IMR-90 (cell line): ENCODE data around the gene FOXN3.

ENCODE experiments used
- POLR2A ChIP-seq: IDR thresholded peaks from 2 replicates; pipeline ENCODE4 v1.6.1; 2012; ENCODE audit warnings: mild to moderate bottlenecking, low read depth, low read length
- RAD21 ChIP-seq: IDR thresholded peaks from 2 replicates; pipeline ENCODE4 v1.6.1; 2012; ENCODE audit warnings: low read length, improper control_type of control experiment
- RFX5 ChIP-seq: IDR thresholded peaks from 2 replicates; pipeline ENCODE4 v1.8.0; 2012; ENCODE audit warnings: low read depth, mild to moderate bottlenecking, low read length, moderate library complexity
- SMC3 ChIP-seq: fragments of 150-350 bp; IDR thresholded peaks from 2 replicates; pipeline ENCODE4 v1.6.1; 2016; ENCODE audit warnings: low read depth, mild to moderate bottlenecking, antibody characterized with exemption, low read length, moderate library complexity
- TF ChIP-seq, protein P1 (sequence below): conservative IDR thresholded peaks from 2 replicates; pipeline ENCODE4 v1.5.1; 2012; ENCODE audit warnings: mild to moderate bottlenecking, low read depth, low read length, improper control_type of control experiment
- TF ChIP-seq, protein P2 (sequence below): fragments of 150-350 bp; IDR thresholded peaks from 2 replicates; pipeline ENCODE4 v1.6.1; 2017; ENCODE audit warnings: mild to moderate bottlenecking, antibody characterized with exemption, low read length, low read depth

DNA sequence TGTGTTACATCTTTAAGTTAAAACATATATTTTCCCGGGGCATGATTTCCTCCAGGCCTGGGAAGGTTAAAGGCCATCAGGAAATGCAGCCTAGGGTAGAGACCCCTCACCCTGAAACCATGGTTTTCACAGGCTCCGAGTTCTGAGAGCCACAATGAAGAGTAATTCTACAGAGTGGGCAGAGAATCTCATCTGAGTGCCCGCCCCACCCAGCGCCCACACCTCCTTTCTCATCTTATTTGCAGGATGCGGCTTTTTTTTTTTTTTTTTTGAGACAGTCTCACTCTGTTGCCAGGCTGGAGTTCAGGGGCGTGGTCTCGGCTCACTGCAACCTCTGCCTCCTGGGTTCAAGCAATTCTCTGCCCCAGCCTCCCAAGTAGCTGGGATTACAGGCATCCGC, 170.7 kb downstream of the FOXN3 start:
- TF ChIP-seq, protein P1, sequence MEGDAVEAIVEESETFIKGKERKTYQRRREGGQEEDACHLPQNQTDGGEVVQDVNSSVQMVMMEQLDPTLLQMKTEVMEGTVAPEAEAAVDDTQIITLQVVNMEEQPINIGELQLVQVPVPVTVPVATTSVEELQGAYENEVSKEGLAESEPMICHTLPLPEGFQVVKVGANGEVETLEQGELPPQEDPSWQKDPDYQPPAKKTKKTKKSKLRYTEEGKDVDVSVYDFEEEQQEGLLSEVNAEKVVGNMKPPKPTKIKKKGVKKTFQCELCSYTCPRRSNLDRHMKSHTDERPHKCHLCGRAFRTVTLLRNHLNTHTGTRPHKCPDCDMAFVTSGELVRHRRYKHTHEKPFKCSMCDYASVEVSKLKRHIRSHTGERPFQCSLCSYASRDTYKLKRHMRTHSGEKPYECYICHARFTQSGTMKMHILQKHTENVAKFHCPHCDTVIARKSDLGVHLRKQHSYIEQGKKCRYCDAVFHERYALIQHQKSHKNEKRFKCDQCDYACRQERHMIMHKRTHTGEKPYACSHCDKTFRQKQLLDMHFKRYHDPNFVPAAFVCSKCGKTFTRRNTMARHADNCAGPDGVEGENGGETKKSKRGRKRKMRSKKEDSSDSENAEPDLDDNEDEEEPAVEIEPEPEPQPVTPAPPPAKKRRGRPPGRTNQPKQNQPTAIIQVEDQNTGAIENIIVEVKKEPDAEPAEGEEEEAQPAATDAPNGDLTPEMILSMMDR, result no peak
- TF ChIP-seq RFX5, result no peak
- TF ChIP-seq RAD21, result no peak
- TF ChIP-seq, protein P2, sequence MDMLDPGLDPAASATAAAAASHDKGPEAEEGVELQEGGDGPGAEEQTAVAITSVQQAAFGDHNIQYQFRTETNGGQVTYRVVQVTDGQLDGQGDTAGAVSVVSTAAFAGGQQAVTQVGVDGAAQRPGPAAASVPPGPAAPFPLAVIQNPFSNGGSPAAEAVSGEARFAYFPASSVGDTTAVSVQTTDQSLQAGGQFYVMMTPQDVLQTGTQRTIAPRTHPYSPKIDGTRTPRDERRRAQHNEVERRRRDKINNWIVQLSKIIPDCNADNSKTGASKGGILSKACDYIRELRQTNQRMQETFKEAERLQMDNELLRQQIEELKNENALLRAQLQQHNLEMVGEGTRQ, result no peak
- no peak for TF ChIP-seq POLR2A
- no peak for TF ChIP-seq SMC3
